Measurements from ENCODE around the gene CABS1. TPM values are rescaled to one million over a fixed set of nuclear protein-coding genes. Genes with fewer than 3 reads are reported as not detected.

Gene CABS1
- total and polyA plus RNA-seq, 10 of the 15 experiments (the other 5 are each of a cell fraction or from before 2014, with no cell fraction given) = not detected

- Histone ChIP-seq H4K20me1 (ENCODE audit: control insufficient read depth, insufficient read depth) (no peaks in the 10 kb centered on the region), H3K9ac (ENCODE audit: control insufficient read depth, insufficient read depth, low read length) (no peak overlapping the region), H3K36me3 (ENCODE audit: control insufficient read depth in 2 of 2, insufficient read depth in 2 of 2, low read length in 1 of 2) (no peaks in the 10 kb centered on the region), H3K4me2 (ENCODE audit: control insufficient read depth, insufficient read depth) (no peak overlapping the region), H3K4me3 (no peak overlapping the region), H2AFZ (ENCODE audit: control insufficient read depth, low read depth, low read length) (no peak overlapping the region), H3K9me3 (replicated peaks; ENCODE audit: control insufficient read depth, insufficient read depth, low read length) (no peaks in the 10 kb centered on the region), H3K27ac (ENCODE audit: control insufficient read depth, insufficient read depth) (no peak overlapping the region), H3K27me3 (replicated peaks in 1 of 2; ENCODE audit: control insufficient read depth in 2 of 2, insufficient read depth in 2 of 2, low read length in 1 of 2) (no peaks in the 10 kb centered on the region), H3K4me1 (ENCODE audit: control insufficient read depth, insufficient read depth, low read length) (no peaks in the 10 kb centered on the region), H3K79me2 (ENCODE audit: control insufficient read depth, insufficient read depth, low read length) (no peaks in the 10 kb centered on the region)
- intact Hi-C loops (cut with micrococcal nuclease; ENCODE audit: unreplicated experiment) (no loop called here), in situ Hi-C loops (cut with MboI) (no loop called here)
- ChIA-PET SMC1A (ENCODE audit: uncharacterized antibody, unreplicated experiment) (no interaction called here), RAD21 (ENCODE audit: unreplicated experiment) (no interaction called here), POLR2A (no interaction called here), CTCF (interaction anchor here (0.6 kb wide), 1 partner anchor 14 kb away, joined by 3 read pairs; no protein-coding TSS in a partner anchor)
- ATAC-seq = no peak
- no TSS peak for BruUV-seq (replicated peaks)
- FAIRE-seq = no peak
- 46% methylated on average over 2 of the region's 2 CpGs for WGBS (ENCODE audit: insufficient coverage, insufficient replicate concordance, low lambda C conversion rate, missing lambda C conversion rate)
- no peak for DNase-seq (ENCODE audit: low read depth, low spot score)
- TF ChIP-seq HDAC6 (IDR thresholded peaks at IDR 0.05; ENCODE audit: unreplicated experiment) (no peak), CHD2 (IDR thresholded peaks at IDR 0.05; ENCODE audit: borderline replicate concordance, low read depth, low read length) (no peak), CBX3 (IDR thresholded peaks at IDR 0.05; ENCODE audit: borderline replicate concordance, low read depth) (no peak), ZSCAN29 (IDR thresholded peaks at IDR 0.05) (no peak), ZBTB33 (IDR thresholded peaks at IDR 0.05) (no peak), CTCF (IDR thresholded peaks at IDR 0.05 in 2 of 3, conservative IDR thresholded peaks at IDR 0.05 in 1 of 3; ENCODE audit: control insufficient read depth in 2 of 3, extremely low read depth in 1 of 3, insufficient read depth in 1 of 3, low read depth in 3 of 3, low read length in 3 of 3) (no peak), BMI1 (IDR thresholded peaks at IDR 0.05; ENCODE audit: borderline replicate concordance) (no peak), MEF2A (IDR thresholded peaks at IDR 0.05; ENCODE audit: insufficient read depth, low read depth, low read length) (no peak), PAX8 (IDR thresholded peaks at IDR 0.05) (no peak), HCFC1 (IDR thresholded peaks at IDR 0.05; ENCODE audit: low read length) (no peak), MTA2 (IDR thresholded peaks at IDR 0.05; ENCODE audit: low read depth) (no peak), ZBED1 (IDR thresholded peaks at IDR 0.05; ENCODE audit: borderline replicate concordance) (no peak), RAD51 (IDR thresholded peaks at IDR 0.05) (no peak), ESRRA (IDR thresholded peaks at IDR 0.05; ENCODE audit: low read length) (no peak), NR2C2 (IDR thresholded peaks at IDR 0.05; ENCODE audit: borderline replicate concordance, control insufficient read depth, insufficient read length, low read depth) (no peak), RFX5 (IDR thresholded peaks at IDR 0.05; ENCODE audit: low read depth, low read length) (no peak), BACH1 (IDR thresholded peaks at IDR 0.05; ENCODE audit: borderline replicate concordance) (no peak), CHD1 (IDR thresholded peaks at IDR 0.05; ENCODE audit: low read depth, low read length) (no peak), REST (IDR thresholded peaks at IDR 0.05; ENCODE audit: low read depth, low read length) (no peak), POLR2AphosphoS2 (IDR thresholded peaks at IDR 0.05; ENCODE audit: low read depth, low read length) (no peak)
These were observed 35.1 kb upstream of the CABS1 start for GRCh38 chr4:70299643-70300042.
